Calu3 (cell line): ENCODE measurements around the gene CLTCL1. TPM values are rescaled to one million over a fixed set of nuclear protein-coding genes. Genes with fewer than 3 reads are reported as not detected.

Experiments used
- BruUV-seq: library from RNA; stranded (reverse); fragments of 400-500 nt; replicated peaks from 2 replicates; lab custom pipeline; 2021; lab: Mats Ljungman, UMichigan
- CTCF ChIA-PET: fragments of 300-600 bp; sonication (Branson Sonifier 250); formaldehyde crosslinking; loops from one replicate; lab custom pipeline; 2022; ENCODE audit warnings: antibody characterized with exemption; lab: Charles Lee
- DNase-seq: peaks from one replicate; pipeline ENCODE4 v3.0.0; 2022
- H3K27ac Mint-ChIP-seq: one replicate; pipeline ENCODE4 v1.8.0; 2022; ENCODE audit warnings: mixed read lengths; ENCODE audit not compliant: unreplicated experiment
- H3K27me3 Mint-ChIP-seq: one replicate; pipeline ENCODE4 v1.8.0; 2022; ENCODE audit warnings: mixed read lengths; ENCODE audit not compliant: unreplicated experiment
- H3K36me3 Mint-ChIP-seq: one replicate; pipeline ENCODE4 v1.8.0; 2022; ENCODE audit warnings: mild to moderate bottlenecking, moderate library complexity, mixed read lengths; ENCODE audit not compliant: insufficient read depth, unreplicated experiment
- H3K4me1 Mint-ChIP-seq: one replicate; pipeline ENCODE4 v1.8.0; 2022; ENCODE audit warnings: mild to moderate bottlenecking, low read depth, mixed read lengths; ENCODE audit not compliant: unreplicated experiment
- H3K4me3 Mint-ChIP-seq: one replicate; pipeline ENCODE4 v1.8.0; 2022; ENCODE audit warnings: mild to moderate bottlenecking, low read depth, moderate library complexity, mixed read lengths; ENCODE audit not compliant: unreplicated experiment
- H3K9me3 Mint-ChIP-seq: one replicate; pipeline ENCODE4 v1.8.0; 2022; ENCODE audit warnings: low read depth, mixed read lengths; ENCODE audit not compliant: unreplicated experiment
- CTCF ChIP-seq: fragments of 200-600 bp; IDR thresholded peaks from one replicate; pipeline ENCODE4 v1.8.0; 2022; ENCODE audit warnings: antibody characterized with exemption; ENCODE audit not compliant: unreplicated experiment
- intact Hi-C: fragments of 100-400 bp; cut with micrococcal nuclease; formaldehyde crosslinking; loops from one replicate; pipeline ENCODE4 v1.10.0; 2022; ENCODE audit not compliant: unreplicated experiment
- total RNA-seq: library from RNA; stranded (reverse); gene quantifications from 2 replicates; pipeline ENCODE4 v1.2.3, GENCODE V29; 2022

CLTCL1 gene
- total RNA-seq, 1 experiment from 2014 or later = 2.9 TPM

- CTCF ChIA-PET = interaction anchor here (0.6 kb wide), 1 partner anchor 532 kb away, joined by 6 read pairs; no protein-coding TSS in a partner anchor
- no peaks in the 10 kb centered on the region for H3K36me3 Mint-ChIP-seq
- no peaks in the 10 kb centered on the region for H3K9me3 Mint-ChIP-seq
- H3K27me3 Mint-ChIP-seq = peaks cover 31% of the 10 kb centered on the region
- TF ChIP-seq CTCF = no peak
- H3K27ac Mint-ChIP-seq = no peak overlapping the region
- H3K4me1 Mint-ChIP-seq = no peaks in the 10 kb centered on the region
- no peak for DNase-seq
- intact Hi-C loops = no loop called here
- no TSS peak for BruUV-seq
- no peak overlapping the region for H3K4me3 Mint-ChIP-seq
Measured at GRCh38 chr22:19197997-19198865, 93.3 kb downstream of the CLTCL1 start.

GRCh38 chr22:19196841-19197612 lies 94.5 kb downstream of the CLTCL1 start:
- no peak for TF ChIP-seq CTCF
- Mint-ChIP-seq H3K36me3 (peaks cover 8% of the 10 kb centered on the region), H3K4me1 (no peaks in the 10 kb centered on the region), H3K9me3 (no peaks in the 10 kb centered on the region), H3K4me3 (no peak overlapping the region), H3K27me3 (peaks cover 26% of the 10 kb centered on the region), H3K27ac (no peak overlapping the region)
- intact Hi-C loops = no loop called here
- BruUV-seq = no TSS peak
- DNase-seq = no peak
- CTCF ChIA-PET = interaction anchor here (0.6 to 1.0 kb wide), 2 partner anchors 10 to 17 kb away, joined by 3 to 4 read pairs; no protein-coding TSS in a partner anchor

DNA sequence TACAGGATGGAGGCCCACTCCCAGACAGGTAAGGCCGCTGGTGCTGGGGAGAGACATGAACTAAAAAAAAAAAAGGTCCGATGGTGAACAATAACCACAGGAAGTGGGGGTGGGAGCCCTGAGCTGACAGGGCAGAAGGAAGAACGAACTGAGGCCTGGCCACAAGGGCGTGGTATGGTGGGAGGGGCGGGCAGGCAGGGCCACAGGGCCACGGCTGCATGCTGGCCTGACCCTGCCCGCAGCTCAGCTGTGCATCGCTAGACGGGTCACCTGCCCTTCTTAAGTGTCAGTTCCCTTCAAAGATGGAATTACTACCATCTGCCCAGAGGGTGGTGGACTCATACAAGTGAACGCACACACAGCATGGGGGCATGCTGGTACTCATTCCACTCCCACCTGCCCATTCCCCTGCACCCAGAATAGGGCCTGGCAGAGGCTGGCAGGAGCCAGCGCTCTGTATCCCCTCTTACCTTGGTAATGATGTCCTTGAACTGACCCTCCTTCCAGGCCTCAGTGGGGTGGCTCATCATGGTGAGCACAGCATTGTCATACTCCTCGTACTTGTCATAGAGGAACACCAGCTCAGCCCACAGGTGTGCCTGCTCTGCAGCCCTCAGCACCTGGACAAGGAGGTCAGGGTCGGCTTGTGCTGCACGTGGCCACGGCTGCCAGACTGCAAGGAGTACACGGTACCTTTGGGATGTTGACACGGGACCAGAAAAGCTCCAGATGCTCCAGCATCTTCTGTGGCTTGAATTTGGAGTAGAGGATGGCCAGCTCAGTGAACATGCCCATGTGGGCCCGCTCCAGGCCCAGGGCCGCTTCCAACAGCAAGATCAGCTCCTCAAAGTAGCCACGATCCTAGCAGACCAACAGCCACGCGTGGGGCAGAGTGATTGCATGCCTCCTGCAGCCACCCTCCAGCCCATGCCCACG lies 95.5 kb downstream of the CLTCL1 start:
- no peak for DNase-seq
- Mint-ChIP-seq H3K27me3 (peaks cover 26% of the 10 kb centered on the region), H3K9me3 (no peaks in the 10 kb centered on the region), H3K36me3 (peaks cover 8% of the 10 kb centered on the region), H3K4me3 (no peak overlapping the region), H3K4me1 (no peaks in the 10 kb centered on the region), H3K27ac (no peak overlapping the region)
- CTCF ChIA-PET = interaction anchor here (1.0 kb wide), 1 partner anchor 9 kb away, joined by 3 read pairs; no protein-coding TSS in a partner anchor
- BruUV-seq = no TSS peak
- intact Hi-C loops = no loop called here
- no peak for TF ChIP-seq CTCF
